Inflammatory macrophage treated with lipopolysaccharide for 1 hour (primary cell): ENCODE data around the gene TAF11L14.
"Not testable (repeated sequence)": the region's sequence is repeated elsewhere in the genome, so short reads cannot be mapped to it uniquely, and the experiment has no call there.

Experiments
- DNase-seq, 2 donors: peaks; one replicate each; pipeline ENCODE4 v3.0.0-alpha.2; 2020 to 2022

TAF11L14 gene

GRCh38 chr5:17634160-17634559, at the start of gene TAF11L14:
Gene TAF11L14 (plus strand): TSS chr5:17634460.
- DNase-seq = no peak

GRCh38 chr5:17585658-17586057, 48.6 kb upstream of the TAF11L14 start, which contains the start of gene TAF11L7:
Gene TAF11L7 (minus strand): TSS chr5:17585758.
- not testable (repeated sequence) for DNase-seq

GRCh38 chr5:17590860-17591259, 43.4 kb upstream of the TAF11L14 start, which contains the start of gene TAF11L8:
Gene TAF11L8 (minus strand): TSS chr5:17590960.
- not testable (repeated sequence) for DNase-seq

DNA sequence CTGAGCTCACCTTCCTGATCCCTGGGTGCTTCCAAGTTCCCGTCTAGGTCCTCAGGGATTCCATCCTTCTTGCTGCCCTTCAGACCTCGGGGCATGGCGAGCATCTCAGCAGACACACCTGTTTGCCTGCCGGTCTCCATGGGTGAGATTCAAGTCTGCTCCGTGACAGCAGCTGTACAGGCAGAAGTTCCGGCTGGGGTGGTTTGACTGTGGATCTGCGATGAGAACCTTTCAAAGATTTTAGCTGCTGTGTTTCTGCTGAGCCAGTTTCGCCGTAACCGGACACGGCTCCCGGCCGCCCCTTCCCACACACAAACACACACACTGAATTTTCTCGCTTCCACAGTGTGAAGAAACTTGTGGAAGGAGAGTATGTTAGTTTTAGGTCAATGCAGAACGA, 40.0 kb upstream of the TAF11L14 start, which contains the start of gene TAF11L9:
TSS of gene TAF11L9 (minus strand) at position 140 of the 400 bp plus-strand sequence.
- not testable (repeated sequence) for DNase-seq

GRCh38 chr5:17597728-17598127, 36.5 kb upstream of the TAF11L14 start, which contains the start of gene TAF11L10:
Gene TAF11L10 (minus strand): TSS chr5:17597828.
- DNase-seq = not testable (repeated sequence)

DNA sequence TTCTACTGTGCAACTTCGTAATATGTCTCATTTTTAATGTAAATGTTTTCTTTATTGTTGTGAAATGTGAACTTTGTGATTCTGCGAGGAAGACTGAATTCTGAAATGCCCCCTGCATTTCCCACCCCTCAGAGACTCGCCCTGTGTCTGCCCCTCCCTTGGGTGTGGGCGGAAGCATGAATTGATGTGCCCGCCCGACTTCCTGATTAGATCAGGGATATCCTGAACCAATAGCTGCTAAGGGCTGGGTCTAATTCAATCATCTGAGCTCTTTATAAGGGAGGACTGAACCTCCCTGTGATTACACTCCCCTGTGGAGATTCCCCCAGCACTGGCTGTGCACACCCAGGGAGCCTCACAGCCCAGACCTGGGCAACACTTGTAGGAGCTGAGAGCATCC, 30.4 kb upstream of the TAF11L14 start, which contains the start of gene TAF11L11:
TSS of gene TAF11L11 (plus strand) at position 304 of the 400 bp plus-strand sequence.
- DNase-seq = not testable (repeated sequence)

- no peak for DNase-seq
These were observed 29.3 kb upstream of the TAF11L14 start for GRCh38 chr5:17604951-17605350.

GRCh38 chr5:17607461-17607860, 26.8 kb upstream of the TAF11L14 start:
- DNase-seq = not testable (repeated sequence)

GRCh38 chr5:17610092-17610491, 24.2 kb upstream of the TAF11L14 start, which contains the start of gene TAF11L12:
Gene TAF11L12 (plus strand): TSS chr5:17610392.
- not testable (repeated sequence) for DNase-seq

DNA sequence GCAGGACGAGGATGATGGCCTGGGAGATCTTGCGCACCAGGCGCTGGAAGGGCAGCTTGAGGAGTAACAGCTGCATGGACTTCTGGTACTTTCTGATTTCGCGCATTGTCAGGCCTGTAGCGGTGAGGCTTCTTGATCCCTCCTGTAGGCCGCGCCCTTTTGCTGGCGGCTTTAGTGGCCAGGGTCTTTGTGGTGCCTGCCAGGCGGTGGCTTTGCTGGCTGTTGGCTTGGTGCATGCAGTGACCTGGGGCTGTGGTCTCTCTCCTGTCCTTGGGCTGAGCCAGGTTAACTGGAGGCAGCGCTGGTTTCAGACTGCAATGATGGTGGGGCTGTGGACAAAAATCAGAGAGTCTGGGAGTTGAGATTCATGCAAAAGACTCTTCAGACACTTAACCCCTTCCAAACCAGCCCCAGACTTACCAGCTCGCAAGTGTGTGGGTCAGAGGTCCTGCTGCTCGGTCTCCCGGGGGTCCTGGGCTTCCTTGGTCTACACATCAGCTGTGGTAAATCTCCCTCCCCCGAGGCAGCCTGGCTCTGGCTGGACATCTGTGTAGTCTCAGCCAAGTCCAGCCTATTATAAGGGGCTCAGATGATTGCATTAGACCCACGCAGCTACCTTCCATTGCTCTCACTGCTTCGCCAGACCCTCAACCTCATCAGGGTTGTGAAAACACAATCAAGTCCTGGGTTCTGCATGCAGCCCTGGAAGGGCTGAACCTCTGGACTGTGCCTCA, 19.2 kb upstream of the TAF11L14 start:
- no peak for DNase-seq

- DNase-seq = no peak
These were observed 14.9 kb upstream of the TAF11L14 start for GRCh38 chr5:17619354-17619753.

GRCh38 chr5:17620627-17621026, 13.6 kb upstream of the TAF11L14 start:
- DNase-seq = no peak

DNA sequence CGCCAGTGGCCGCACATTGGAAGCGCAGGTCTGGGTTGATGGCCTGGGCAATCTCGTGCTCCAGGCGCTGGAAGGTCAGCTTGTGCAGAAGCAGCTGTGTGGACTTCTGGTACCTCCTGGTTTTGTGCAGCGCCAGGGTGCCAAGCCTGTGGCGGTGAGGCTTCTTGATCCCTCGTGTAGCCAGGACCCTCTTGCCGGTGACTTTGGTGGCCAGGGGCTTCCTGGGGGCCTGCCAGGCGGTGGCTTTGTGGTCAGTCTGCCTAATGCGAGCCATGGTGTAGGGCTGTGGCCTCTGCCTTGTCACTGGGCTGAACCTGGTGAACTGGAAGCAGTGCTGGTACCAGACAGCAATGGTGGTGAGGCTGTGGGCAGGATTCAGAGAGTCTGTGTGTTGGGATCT, 8.6 kb upstream of the TAF11L14 start:
- DNase-seq = no peak

DNA sequence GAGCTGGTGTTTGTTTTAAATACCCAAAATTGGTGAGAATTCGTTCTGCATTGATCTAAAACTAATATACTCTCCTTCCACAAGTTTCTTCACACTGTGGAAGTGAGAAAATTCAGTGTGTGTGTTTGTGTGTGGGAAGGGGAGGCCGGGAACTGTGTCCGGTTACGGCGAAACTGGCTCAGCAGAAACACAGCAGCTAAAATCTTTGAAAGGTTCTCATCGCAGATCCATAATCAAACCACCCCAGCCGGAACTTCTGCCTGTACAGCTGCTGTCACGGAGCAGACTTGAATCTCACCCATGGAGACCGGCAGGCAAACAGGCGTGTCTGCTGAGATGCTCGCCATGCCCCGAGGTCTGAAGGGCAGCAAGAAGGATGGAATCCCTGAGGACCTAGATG, 2.5 kb upstream of the TAF11L14 start, which contains the start of gene TAF11L13:
TSS of gene TAF11L13 (plus strand) at position 301 of the 400 bp plus-strand sequence.
- not testable (repeated sequence) for DNase-seq

DNA sequence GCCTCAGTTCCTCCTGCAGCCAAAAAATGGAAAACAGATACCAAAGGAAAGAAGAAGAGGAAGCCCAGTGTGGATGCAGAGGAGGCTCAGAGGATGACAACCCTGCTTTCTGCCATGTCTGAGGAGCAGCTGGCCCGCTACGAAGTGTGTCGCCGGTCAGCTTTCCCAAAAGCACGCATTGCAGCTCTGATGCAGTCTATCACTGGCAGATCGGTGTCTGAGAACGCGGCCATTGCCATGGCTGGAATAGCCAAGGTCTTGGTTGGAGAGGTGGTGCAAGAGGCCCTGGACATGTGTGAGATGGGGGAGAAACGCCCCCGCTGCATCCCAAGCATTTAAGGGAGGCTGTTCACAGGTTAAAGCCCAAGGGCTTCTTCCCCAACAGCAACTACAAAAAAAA, 15.0 kb downstream of the TAF11L14 start:
- DNase-seq = not testable (repeated sequence)

DNA sequence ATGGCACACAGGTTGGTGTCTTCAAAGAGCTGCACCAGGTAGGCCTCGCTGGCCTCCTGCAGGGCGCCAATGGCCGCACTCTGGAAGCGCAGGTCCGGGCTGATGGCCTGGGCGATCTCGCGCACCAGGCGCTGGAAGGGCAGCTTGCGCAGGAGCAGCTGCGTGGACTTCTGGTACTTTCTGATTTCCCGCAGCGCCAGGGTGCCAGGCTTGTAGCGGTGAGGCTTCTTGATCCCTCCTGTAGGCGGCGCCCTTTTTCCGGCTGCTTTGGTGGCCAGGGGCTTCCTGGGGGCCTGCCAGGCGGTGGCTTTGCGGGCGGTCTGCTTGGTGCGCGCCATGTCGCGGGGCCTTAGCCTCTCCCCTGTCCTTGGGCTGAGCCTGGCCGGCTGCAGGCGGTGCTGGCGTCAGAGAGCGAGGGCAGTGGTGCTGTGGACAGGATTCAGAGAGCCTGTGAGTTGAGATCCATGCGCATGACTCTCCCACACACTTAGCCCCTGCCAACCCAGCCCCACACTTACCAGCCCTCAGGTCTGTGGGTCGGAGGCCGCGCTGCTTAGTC, 21.0 kb downstream of the TAF11L14 start:
- DNase-seq = not testable (repeated sequence)

- no peak for DNase-seq
These were observed 21.7 kb downstream of the TAF11L14 start for GRCh38 chr5:17655921-17656320.

- no peak for DNase-seq
These were observed 28.9 kb downstream of the TAF11L14 start for GRCh38 chr5:17663182-17663581.

DNA sequence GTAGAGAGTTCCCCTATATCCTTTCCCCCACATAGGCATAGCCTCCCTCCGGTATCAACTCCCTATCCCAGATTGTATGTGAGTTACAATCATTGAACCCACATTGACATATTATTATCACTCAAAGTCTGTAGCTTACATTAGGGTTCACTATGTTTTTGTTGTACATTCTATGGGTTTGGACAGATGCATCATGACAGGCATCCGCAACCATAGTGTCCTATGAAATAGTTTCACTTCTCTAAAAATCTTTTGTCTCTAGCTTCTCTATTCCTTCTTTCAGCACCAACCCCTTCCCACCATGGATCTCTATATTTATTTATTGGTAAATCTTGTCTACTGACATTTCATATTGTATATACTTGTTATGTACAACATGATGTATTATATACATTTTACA, 31.6 kb downstream of the TAF11L14 start:
- DNase-seq = peak in 1 of 2 donors; percentile 3

- DNase-seq = no peak
These were observed 32.5 kb downstream of the TAF11L14 start for GRCh38 chr5:17666726-17667235.

DNA sequence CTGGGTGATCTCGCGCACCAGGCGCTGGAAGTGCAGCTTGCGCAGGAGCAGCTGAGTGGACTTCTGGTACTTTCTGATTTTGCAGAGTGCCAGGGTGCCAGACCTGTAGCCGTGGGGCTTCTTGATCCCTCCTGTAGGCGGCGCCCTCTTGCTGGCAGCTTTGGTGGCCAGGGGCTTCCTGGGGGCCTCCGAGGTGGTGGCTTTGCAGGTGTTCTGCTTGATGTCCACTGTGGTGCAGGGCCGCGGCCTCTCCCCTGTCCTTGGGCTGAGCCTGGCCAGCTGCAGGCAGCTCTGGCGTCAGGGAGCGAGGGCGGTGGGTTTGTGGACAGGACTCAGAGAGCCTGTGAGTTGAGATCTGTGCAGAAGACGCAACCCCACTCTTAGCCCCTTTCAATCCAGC, 36.1 kb downstream of the TAF11L14 start:
- no peak for DNase-seq

- DNase-seq = no peak
These were observed 44.6 kb downstream of the TAF11L14 start for GRCh38 chr5:17678751-17679324.

- no peak for DNase-seq
These were observed 45.4 kb downstream of the TAF11L14 start for GRCh38 chr5:17679597-17680203.
